MM.1S (cell line): ENCODE data around the gene TBC1D14.

Experiments
- DNase-seq: peaks from one replicate; pipeline ENCODE4 v3.0.0-alpha.2; 2015
- H2AFZ ChIP-seq: fragments of 300-600 bp; sonication (generic); 2 replicates; pipeline ENCODE4 v1.6.0; 2016; ENCODE audit warnings: antibody characterized with exemption, low read length
- H3F3A ChIP-seq: fragments of 300-600 bp; sonication (generic); 2 replicates; pipeline ENCODE4 v1.6.1; 2016; ENCODE audit warnings: mild to moderate bottlenecking, antibody characterized with exemption, low read length, moderate library complexity, mixed read lengths; ENCODE audit not compliant: insufficient read depth
- H3K27ac ChIP-seq: fragments of 300-600 bp; sonication (generic); 2 replicates; pipeline ENCODE4 v1.5.1; 2016; ENCODE audit warnings: mild to moderate bottlenecking, low read length
- H3K27me3 ChIP-seq: fragments of 300-600 bp; sonication (generic); replicated peaks from 2 replicates; pipeline ENCODE4 v1.6.0; 2016; ENCODE audit warnings: low read length; ENCODE audit not compliant: insufficient read depth
- H3K36me3 ChIP-seq: fragments of 300-600 bp; sonication (generic); replicated peaks from 2 replicates; pipeline ENCODE4 v1.6.1; 2016; ENCODE audit warnings: mild to moderate bottlenecking, low read length, mixed read lengths; ENCODE audit not compliant: insufficient read depth
- H3K4me1 ChIP-seq: fragments of 300-600 bp; sonication (generic); 2 replicates; pipeline ENCODE4 v1.6.1; 2016; ENCODE audit warnings: low read length, mixed read lengths
- H3K4me2 ChIP-seq: fragments of 300-600 bp; sonication (generic); 2 replicates; pipeline ENCODE4 v1.6.0; 2016; ENCODE audit warnings: low read depth, low read length
- H3K4me3 ChIP-seq: fragments of 300-600 bp; sonication (generic); 2 replicates; pipeline ENCODE4 v1.5.1; 2016; ENCODE audit warnings: low read length, mixed read lengths
- H3K79me2 ChIP-seq: fragments of 300-600 bp; sonication (generic); 2 replicates; pipeline ENCODE4 v1.6.1; 2016; ENCODE audit warnings: mixed run types, low read length, mixed read lengths
- H3K9ac ChIP-seq: fragments of 300-600 bp; sonication (generic); 2 replicates; pipeline ENCODE4 v1.6.1; 2016; ENCODE audit warnings: low read length, mixed read lengths
- H3K9me2 ChIP-seq: fragments of 300-600 bp; sonication (generic); replicated peaks from 2 replicates; pipeline ENCODE4 v1.6.1; 2016; ENCODE audit warnings: mild to moderate bottlenecking, low read length, mixed read lengths; ENCODE audit not compliant: insufficient read depth
- H3K9me3 ChIP-seq: fragments of 300-600 bp; sonication (generic); replicated peaks from 2 replicates; pipeline ENCODE4 v1.6.1; 2016; ENCODE audit warnings: mild to moderate bottlenecking, low read length, mixed read lengths; ENCODE audit not compliant: insufficient read depth
- H4K20me1 ChIP-seq: fragments of 300-600 bp; sonication (generic); 2 replicates; pipeline ENCODE4 v1.6.1; 2016; ENCODE audit warnings: mild to moderate bottlenecking, low read length, moderate library complexity, mixed read lengths; ENCODE audit not compliant: insufficient read depth
- EZH2 ChIP-seq: fragments of 300-600 bp; sonication (generic); optimal IDR thresholded peaks from 2 replicates; pipeline ENCODE3; 2017; ENCODE audit warnings: low read depth, mild to moderate bottlenecking, antibody characterized with exemption, low read length, mixed read lengths
- EZH2phosphoT487 ChIP-seq: fragments of 300-600 bp; sonication (generic); IDR thresholded peaks from 2 replicates; pipeline ENCODE4 v1.6.1; 2018; ENCODE audit warnings: antibody characterized with exemption, low read length
- TF ChIP-seq, protein P1 (sequence below): fragments of 300-600 bp; sonication (generic); IDR thresholded peaks from 2 replicates; pipeline ENCODE4 v1.5.1; 2016; ENCODE audit warnings: antibody characterized with exemption, low read length, mixed read lengths

The TBC1D14 gene

DNA sequence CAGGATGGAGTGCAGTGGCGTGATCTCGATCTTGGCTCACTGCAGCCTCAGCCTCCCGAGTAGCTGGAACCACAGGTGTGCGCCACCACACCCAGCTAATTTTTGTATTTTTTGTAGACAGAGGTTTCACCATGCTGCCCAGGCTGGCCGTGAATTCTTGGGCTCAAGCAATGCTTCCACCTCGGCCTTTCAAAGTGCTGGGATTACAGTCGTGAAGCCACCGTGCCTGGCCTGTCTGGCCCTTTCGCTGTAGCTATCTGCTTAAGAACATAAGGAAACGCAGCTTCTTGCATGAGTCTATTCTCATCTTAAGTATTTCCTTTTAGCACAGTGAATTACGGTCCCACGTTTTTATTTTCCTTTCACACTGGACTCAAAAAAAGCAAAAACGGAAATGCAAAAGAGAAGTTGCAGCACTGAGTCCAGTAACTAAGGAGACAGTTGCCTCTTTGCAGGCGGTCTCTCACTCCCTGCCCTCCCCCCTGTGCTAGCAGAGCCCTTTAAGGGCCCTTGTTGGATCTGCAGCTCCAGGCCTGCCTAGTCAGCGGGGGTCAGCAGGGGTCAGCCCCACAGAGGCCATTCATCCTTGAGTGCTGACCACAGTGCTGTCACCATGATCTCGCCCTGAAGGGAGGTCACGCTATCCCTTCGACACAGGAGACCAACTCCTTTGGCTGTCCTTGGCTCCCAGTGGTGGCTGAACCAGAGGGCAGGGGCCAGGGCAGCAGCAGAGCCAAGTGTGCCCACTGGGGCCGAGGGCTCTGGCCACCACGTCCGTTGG, 21.8 kb upstream of the TBC1D14 start:
- Histone ChIP-seq H3K36me3 (no peaks in the 10 kb centered on the region), H3K9ac (no peak overlapping the region), H3K9me2 (no peaks in the 10 kb centered on the region), H2AFZ (no peak overlapping the region), H4K20me1 (no peaks in the 10 kb centered on the region), H3K4me1 (no peaks in the 10 kb centered on the region), H3K27ac (no peak overlapping the region), H3K79me2 (no peaks in the 10 kb centered on the region), H3K9me3 (no peaks in the 10 kb centered on the region), H3K4me2 (no peak overlapping the region), H3F3A (no peaks in the 10 kb centered on the region), H3K27me3 (no peaks in the 10 kb centered on the region), H3K4me3 (no peak overlapping the region)
- TF ChIP-seq EZH2, result no peak
- no peak for TF ChIP-seq EZH2phosphoT487
- DNase-seq, result no peak

DNA sequence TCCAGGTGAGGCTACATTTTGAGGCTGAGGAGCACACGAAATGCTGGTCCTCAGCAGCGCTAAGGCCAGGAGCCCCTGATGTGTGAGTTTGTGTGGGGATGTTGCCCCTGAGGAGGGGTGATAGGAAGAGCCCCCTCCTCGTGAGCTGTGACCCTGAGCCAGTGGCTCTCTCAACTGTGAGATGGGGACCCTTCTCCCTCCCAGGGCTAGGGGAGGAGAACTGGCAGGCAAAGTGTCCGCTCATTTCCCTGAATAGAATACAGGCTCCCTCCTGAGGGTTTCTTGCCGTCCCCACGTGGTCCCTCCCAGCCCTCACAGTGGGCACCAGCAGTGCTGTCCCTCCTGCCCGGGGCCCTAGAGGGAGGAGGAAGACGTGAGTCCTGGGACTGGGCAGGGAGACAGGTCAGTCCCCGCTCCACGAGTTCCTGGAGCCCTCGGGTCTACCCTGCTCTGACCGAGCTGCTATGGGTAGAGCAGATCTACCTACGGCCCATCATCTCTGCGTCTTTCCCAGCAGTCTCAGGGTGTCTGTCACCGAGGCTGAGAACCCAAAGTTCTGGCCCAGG, 21.0 kb upstream of the TBC1D14 start:
- no peaks in the 10 kb centered on the region for H3K9me2 ChIP-seq
- no peak overlapping the region for H2AFZ ChIP-seq
- H4K20me1 ChIP-seq, result no peaks in the 10 kb centered on the region
- TF ChIP-seq EZH2phosphoT487 (no peak), EZH2 (no peak)
- TF ChIP-seq, protein P1, sequence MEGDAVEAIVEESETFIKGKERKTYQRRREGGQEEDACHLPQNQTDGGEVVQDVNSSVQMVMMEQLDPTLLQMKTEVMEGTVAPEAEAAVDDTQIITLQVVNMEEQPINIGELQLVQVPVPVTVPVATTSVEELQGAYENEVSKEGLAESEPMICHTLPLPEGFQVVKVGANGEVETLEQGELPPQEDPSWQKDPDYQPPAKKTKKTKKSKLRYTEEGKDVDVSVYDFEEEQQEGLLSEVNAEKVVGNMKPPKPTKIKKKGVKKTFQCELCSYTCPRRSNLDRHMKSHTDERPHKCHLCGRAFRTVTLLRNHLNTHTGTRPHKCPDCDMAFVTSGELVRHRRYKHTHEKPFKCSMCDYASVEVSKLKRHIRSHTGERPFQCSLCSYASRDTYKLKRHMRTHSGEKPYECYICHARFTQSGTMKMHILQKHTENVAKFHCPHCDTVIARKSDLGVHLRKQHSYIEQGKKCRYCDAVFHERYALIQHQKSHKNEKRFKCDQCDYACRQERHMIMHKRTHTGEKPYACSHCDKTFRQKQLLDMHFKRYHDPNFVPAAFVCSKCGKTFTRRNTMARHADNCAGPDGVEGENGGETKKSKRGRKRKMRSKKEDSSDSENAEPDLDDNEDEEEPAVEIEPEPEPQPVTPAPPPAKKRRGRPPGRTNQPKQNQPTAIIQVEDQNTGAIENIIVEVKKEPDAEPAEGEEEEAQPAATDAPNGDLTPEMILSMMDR, result no peak
- no peaks in the 10 kb centered on the region for H3K4me1 ChIP-seq
- no peaks in the 10 kb centered on the region for H3K9me3 ChIP-seq
- DNase-seq, result no peak
- no peak overlapping the region for H3K27ac ChIP-seq
- no peaks in the 10 kb centered on the region for H3F3A ChIP-seq
- H3K4me2 ChIP-seq, result no peak overlapping the region
- no peaks in the 10 kb centered on the region for H3K79me2 ChIP-seq
- H3K36me3 ChIP-seq, result no peaks in the 10 kb centered on the region
- H3K27me3 ChIP-seq, result no peaks in the 10 kb centered on the region
- no peak overlapping the region for H3K4me3 ChIP-seq
- H3K9ac ChIP-seq, result no peak overlapping the region

DNA sequence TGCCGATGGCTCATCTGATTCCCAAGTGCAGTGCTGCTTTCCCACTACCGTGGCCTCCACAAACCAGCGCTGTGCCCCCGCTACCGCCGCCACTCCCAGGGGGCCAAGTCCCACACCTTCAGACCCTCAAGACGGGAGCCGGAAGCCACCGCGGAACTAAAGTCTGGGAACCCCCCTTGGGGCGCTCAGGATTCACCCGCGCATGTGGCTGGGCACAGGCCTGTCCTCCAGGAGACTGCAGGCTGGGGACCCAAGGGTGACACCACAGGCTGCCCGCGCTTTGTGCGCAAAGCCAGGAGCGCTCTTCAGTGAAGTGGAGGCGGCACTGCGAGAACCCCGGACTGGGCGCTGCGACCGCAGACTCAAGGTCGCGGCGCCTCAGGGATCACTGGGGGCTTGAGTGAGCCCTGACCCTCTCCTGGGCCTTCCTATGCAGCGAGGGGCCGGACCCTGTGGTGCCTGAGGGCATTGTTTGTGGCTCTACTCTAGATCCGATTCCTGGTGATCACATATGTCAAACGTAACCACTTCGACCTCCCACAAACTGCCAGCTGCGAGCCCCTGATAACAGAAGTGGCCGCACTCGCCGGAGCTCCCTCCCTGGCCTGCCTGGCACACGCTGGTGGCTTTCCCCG, 20.4 kb upstream of the TBC1D14 start:
- no peak for TF ChIP-seq EZH2
- no peak for TF ChIP-seq EZH2phosphoT487
- TF ChIP-seq, protein P1, result no peak
- Histone ChIP-seq H2AFZ (no peak overlapping the region), H3K79me2 (no peaks in the 10 kb centered on the region), H3K4me3 (no peak overlapping the region), H3K4me1 (no peaks in the 10 kb centered on the region), H3K9me2 (no peaks in the 10 kb centered on the region), H3K9me3 (no peaks in the 10 kb centered on the region), H3K4me2 (no peak overlapping the region), H3K9ac (no peak overlapping the region), H3K27ac (no peak overlapping the region), H3F3A (no peaks in the 10 kb centered on the region), H3K36me3 (no peaks in the 10 kb centered on the region), H4K20me1 (no peaks in the 10 kb centered on the region), H3K27me3 (no peaks in the 10 kb centered on the region)
- no peak for DNase-seq
